A549 (cell line): ENCODE results near the gene GZMH. TPM values are rescaled to one million over a fixed set of nuclear protein-coding genes. Genes with fewer than 3 reads are reported as not detected.

Source experiments
- ATAC-seq, 2 experiments: fragments of 200-7000 bp in 1 of 2; fragments of >200 bp in 1 of 2; cut with Nextera tagmentation in 1 of 2; cut with Tn5 transposase in 1 of 2; 3 replicates each; pipeline versions ENCODE4 v1.8.0 to v1.9.1; 2018 to 2020; ENCODE audit warnings: mild to moderate bottlenecking in 1 of 2, moderate library complexity in 1 of 2
- CTCF ChIA-PET: fragments of 300-600 bp; sonication (Branson Sonifier 250); formaldehyde crosslinking; extraction: SDS; loops from one replicate; lab custom pipeline; 2021; ENCODE audit warnings: antibody characterized with exemption, inconsistent platforms; lab: Yijun Ruan, JAX
- POLR2A ChIA-PET: fragments of 350-600 bp; formaldehyde crosslinking; extraction: SDS; loops from one replicate; lab custom pipeline; 2021; ENCODE audit warnings: antibody characterized with exemption, inconsistent platforms; lab: Yijun Ruan, JAX
- DNase-seq, 2 experiments: peaks; one replicate each; pipeline versions ENCODE4 v3.0.0 to v3.0.0-alpha.2; 2011 to 2016; ENCODE audit warnings: low read depth in 1 of 2, low spot score in 1 of 2
- FAIRE-seq: peaks from 2 replicates; lab custom pipeline; 2011; peaks lifted over from hg19 to GRCh38; lab: Jason Lieb, UNC
- H3K27ac ChIP-seq, 2 experiments: fragments of >200 bp; sonication (Bioruptor Twin); formaldehyde crosslinking; 3 replicates each; pipeline ENCODE4 v1.5.1; 2016 to 2017
- H3K4me1 ChIP-seq: fragments of >200 bp; sonication (Bioruptor Twin); formaldehyde crosslinking; 3 replicates; pipeline ENCODE4 v1.6.1; 2016
- H3K4me2 ChIP-seq: fragments of >200 bp; sonication (Bioruptor Twin); formaldehyde crosslinking; 3 replicates; pipeline ENCODE4 v1.6.1; 2016
- H3K4me3 ChIP-seq: fragments of >200 bp; sonication (Bioruptor Twin); formaldehyde crosslinking; 3 replicates; pipeline ENCODE4 v1.5.1; 2016
- H3K9me3 ChIP-seq: fragments of >200 bp; sonication (Bioruptor Twin); formaldehyde crosslinking; 3 replicates; pipeline ENCODE4 v1.6.1; 2016
- BHLHE40 ChIP-seq: IDR thresholded peaks from 2 replicates; pipeline ENCODE4 v1.6.1; 2012; ENCODE audit warnings: low read depth, low read length, inconsistent platforms
- CBX2 ChIP-seq: fragments of 200-600 bp; sonication (generic); IDR thresholded peaks from 2 replicates; pipeline ENCODE4 v1.6.1; 2016; ENCODE audit warnings: low read depth, mild to moderate bottlenecking, borderline replicate concordance
- CEBPB ChIP-seq, 2 experiments: fragments of >200 bp in 1 of 2; sonication (Bioruptor Twin) in 1 of 2; formaldehyde crosslinking in 1 of 2; IDR thresholded peaks; 2 replicates each; pipeline ENCODE4 v1.6.1; 2012 to 2016
- CHD4 ChIP-seq: fragments of 200-600 bp; sonication (generic); IDR thresholded peaks from 2 replicates; pipeline ENCODE4 v1.6.1; 2016; ENCODE audit warnings: antibody characterized with exemption, mild to moderate bottlenecking, borderline replicate concordance
- CTCF ChIP-seq: fragments of >200 bp; sonication (Bioruptor Twin); formaldehyde crosslinking; IDR thresholded peaks from 3 replicates; pipeline ENCODE4 v1.5.1; 2016
- EHMT2 ChIP-seq: fragments of 200-600 bp; sonication (generic); IDR thresholded peaks from 2 replicates; pipeline ENCODE4 v1.6.1; 2016; ENCODE audit warnings: antibody characterized with exemption, low read depth, mild to moderate bottlenecking, moderate library complexity
- ELK1 ChIP-seq: fragments of 150-350 bp; IDR thresholded peaks from 2 replicates; pipeline ENCODE4 v1.6.1; 2014; ENCODE audit warnings: low read depth, mild to moderate bottlenecking, low read length
- ESRRA ChIP-seq: fragments of 150-350 bp; IDR thresholded peaks from 2 replicates; pipeline ENCODE4 v1.6.1; 2014; ENCODE audit warnings: mild to moderate bottlenecking, low read length, borderline replicate concordance
- FOXS1 ChIP-seq: fragments of 250-450 bp; sonication (Bioruptor Pico); IDR thresholded peaks from 2 replicates; pipeline ENCODE4 v1.5.0; 2020; ENCODE audit warnings: mild to moderate bottlenecking, moderate library complexity
- GATA3 ChIP-seq: IDR thresholded peaks from 2 replicates; pipeline ENCODE4 v1.6.1; 2012; ENCODE audit warnings: borderline replicate concordance
- HES2 ChIP-seq: fragments of >200 bp; sonication (Bioruptor Twin); formaldehyde crosslinking; IDR thresholded peaks from 2 replicates; pipeline ENCODE4 v1.6.1; 2016
- HEYL ChIP-seq: fragments of 250-450 bp; sonication (Bioruptor Pico); IDR thresholded peaks from 2 replicates; pipeline ENCODE4 v1.8.0; 2021; ENCODE audit warnings: mild to moderate bottlenecking, moderate library complexity
- HOXA7 ChIP-seq: fragments of 250-450 bp; sonication (Bioruptor Pico); IDR thresholded peaks from 2 replicates; pipeline ENCODE4 v1.5.0; 2020; ENCODE audit warnings: mild to moderate bottlenecking, moderate library complexity
- HOXB5 ChIP-seq: fragments of 250-450 bp; sonication (Bioruptor Pico); IDR thresholded peaks from 2 replicates; pipeline ENCODE4 v1.5.0; 2020; ENCODE audit warnings: mild to moderate bottlenecking, moderate library complexity
- MAFK ChIP-seq: fragments of 450-650 bp; IDR thresholded peaks from 2 replicates; pipeline ENCODE4 v1.6.1; 2014; ENCODE audit not compliant: partially characterized antibody
- MAZ ChIP-seq: fragments of 150-350 bp; IDR thresholded peaks from 2 replicates; pipeline ENCODE4 v1.6.1; 2014; ENCODE audit warnings: antibody characterized with exemption, low read depth, low read length, borderline replicate concordance
- MYC ChIP-seq: IDR thresholded peaks from 2 replicates; pipeline ENCODE4 v1.6.1; 2012; ENCODE audit warnings: mild to moderate bottlenecking, inconsistent platforms, low read length, improper control_type of control experiment, borderline replicate concordance
- NPAS2 ChIP-seq: fragments of 250-450 bp; sonication (Bioruptor Pico); IDR thresholded peaks from 2 replicates; pipeline ENCODE4 v1.8.0; 2022; ENCODE audit warnings: mild to moderate bottlenecking, moderate library complexity, borderline replicate concordance
- NR3C1 ChIP-seq: fragments of >200 bp; sonication (Bioruptor Twin); formaldehyde crosslinking; IDR thresholded peaks from 3 replicates; pipeline ENCODE4 v1.6.1; 2017
- PBX3 ChIP-seq: IDR thresholded peaks from 2 replicates; pipeline ENCODE4 v1.6.1; 2012
- PHF8 ChIP-seq: fragments of 200-600 bp; sonication (generic); IDR thresholded peaks from 2 replicates; pipeline ENCODE4 v1.6.1; 2016; ENCODE audit warnings: low read depth, mild to moderate bottlenecking, antibody characterized with exemption, moderate library complexity, borderline replicate concordance
- RAD21 ChIP-seq, 2 experiments: fragments of >200 bp in 1 of 2; sonication (Bioruptor Twin) in 1 of 2; formaldehyde crosslinking in 1 of 2; IDR thresholded peaks in 1 of 2; conservative IDR thresholded peaks in 1 of 2; 2 replicates in 1 of 2; 3 replicates in 1 of 2; pipeline ENCODE4 v1.6.1; 2012 to 2018; ENCODE audit warnings: inconsistent platforms in 1 of 2
- RCOR1 ChIP-seq: fragments of 150-350 bp; IDR thresholded peaks from 2 replicates; pipeline ENCODE4 v1.6.1; 2014; ENCODE audit warnings: antibody characterized with exemption, low read length, low read depth
- RNF2 ChIP-seq: fragments of 200-600 bp; sonication (generic); IDR thresholded peaks from 2 replicates; pipeline ENCODE4 v1.6.1; 2016; ENCODE audit warnings: low read depth, mild to moderate bottlenecking, antibody characterized with exemption, moderate library complexity, borderline replicate concordance
- SMC3 ChIP-seq: fragments of >200 bp; sonication (Bioruptor Twin); formaldehyde crosslinking; IDR thresholded peaks from 3 replicates; pipeline ENCODE4 v1.6.1; 2018; ENCODE audit warnings: inconsistent platforms
- SREBF2 ChIP-seq: fragments of 450-650 bp; IDR thresholded peaks from 2 replicates; pipeline ENCODE4 v1.6.1; 2014; ENCODE audit warnings: mild to moderate bottlenecking, moderate library complexity
- TP53 ChIP-seq: fragments of 250-450 bp; sonication (Bioruptor Pico); IDR thresholded peaks from 2 replicates; pipeline ENCODE4 v1.5.0; 2021; ENCODE audit warnings: mild to moderate bottlenecking, moderate library complexity
- WGBS: methylation state at CpG from one replicate; pipeline ENCODE4 v1.1.6; 2017; ENCODE audit errors: missing lambda C conversion rate; 5-methylcytosine and 5-hydroxymethylcytosine counted together
- polyA plus RNA-seq, 4 experiments: library from polyadenylated mRNA; depleted of rRNA in 3 of 4; stranded (reverse); fragments of >200 nt; fragmentation: RNase III in 1 of 4; extraction: RNeasy Plus Mini Kit Qiagen cat#74134 plus additional on column Dnase treatment in 1 of 4; gene quantifications; 2 replicates in 3 of 4; 3 replicates in 1 of 4; pipeline ENCODE4 v1.2.3, GENCODE V29; 2011 to 2017

The GZMH gene
- polyA plus RNA-seq, 2 of the 4 experiments (the other 2 are of a cell fraction), result not detected

GRCh38 chr14:24578558-24578957 lies 30.9 kb downstream of the GZMH start:
- ChIA-PET CTCF (interaction anchor here (0.6 kb wide), 1 partner anchor 39 kb away, joined by 3 read pairs; no protein-coding TSS in a partner anchor), POLR2A (no interaction called here)
- WGBS, result 1% methylated on average over 2 of the region's 2 CpGs
- Histone ChIP-seq H3K27ac (no peak overlapping the region), H3K4me3 (no peak overlapping the region), H3K4me2 (no peak overlapping the region), H3K9me3 (no peaks in the 10 kb centered on the region), H3K4me1 (no peaks in the 10 kb centered on the region)
- TF ChIP-seq HEYL (no peak), CBX2 (no peak), MAFK (peak; percentile 67), HES2 (no peak), BHLHE40 (no peak)
- DNase-seq (no peak), FAIRE-seq (peak; percentile 87), ATAC-seq (no peak)

- no peak for ATAC-seq
- Histone ChIP-seq H3K9me3 (no peaks in the 10 kb centered on the region), H3K4me3 (no peak overlapping the region), H3K4me2 (no peak overlapping the region), H3K4me1 (no peaks in the 10 kb centered on the region), H3K27ac (no peak overlapping the region)
- POLR2A ChIA-PET, result no interaction called here
- no peak for DNase-seq
- no peak for FAIRE-seq
- WGBS, result 42% methylated on average over 5 of the region's 5 CpGs
- TF ChIP-seq RCOR1, result no peak
- no peak for TF ChIP-seq PBX3
- TF ChIP-seq CHD4, result no peak
- TF ChIP-seq MYC, result no peak
- TF ChIP-seq TP53, result no peak
- TF ChIP-seq RAD21 (conservative IDR thresholded peaks at IDR 0.05 in 1 of 2, IDR thresholded peaks at IDR 0.05 in 1 of 2), result no peak
- no peak for TF ChIP-seq HES2
- TF ChIP-seq ELK1, result no peak
- TF ChIP-seq PHF8, result no peak
- no peak for TF ChIP-seq CTCF
- TF ChIP-seq FOXS1 (CRISPR knock-in tag), result no peak
- TF ChIP-seq, all 56 proteins: peak for 0
- CTCF ChIA-PET, result interaction anchor here (1.2 to 1.9 kb wide), 2 partner anchors 9 to 21 kb away, joined by 4 read pairs; no protein-coding TSS in a partner anchor
These were observed 32.7 kb downstream of the GZMH start for GRCh38 chr14:24576771-24577170.

- no peaks in the 10 kb centered on the region for H3K9me3 ChIP-seq
- no peak within 1 kb of the TSS for H3K27ac ChIP-seq
- no peaks in the 10 kb centered on the region for H3K4me1 ChIP-seq
- 20% methylated on average over 3 of the region's 3 CpGs for WGBS
- DNase-seq, result no peak
- no peak for ATAC-seq
- ChIA-PET CTCF (interaction anchor here (1.2 to 1.9 kb wide), 2 partner anchors 9 to 20 kb away, joined by 4 read pairs; no protein-coding TSS in a partner anchor), POLR2A (no interaction called here)
- no peak within 1 kb of the TSS for H3K4me2 ChIP-seq
- no peak for FAIRE-seq
- no peak within 1 kb of the TSS for H3K4me3 ChIP-seq
- TF ChIP-seq NPAS2 (CRISPR knock-in tag) (no peak), HOXA7 (no peak), EHMT2 (no peak), HOXB5 (CRISPR knock-in tag) (no peak), CEBPB (IDR thresholded peaks at IDR 0.05) (no peak), SMC3 (no peak), ESRRA (no peak), RNF2 (no peak), NR3C1 (no peak), CTCF (no peak), SREBF2 (no peak), MAZ (no peak), GATA3 (no peak)
These were observed 33.3 kb downstream of the GZMH start, which contains the start of gene CTSG for GRCh38 chr14:24576182-24576581. CTSG (minus strand) TSS chr14:24576250; CDS start chr14:24576223, 27 bp downstream.
